Body of pancreas (tissue), 4 donors: ENCODE results near the gene HERC4. TPM values are rescaled to one million over a fixed set of nuclear protein-coding genes. Genes with fewer than 3 reads are reported as not detected.
A peak's percentile ranks its signal among the peaks of the same experiment; 100 is the strongest.

ENCODE experiments used
- ATAC-seq: fragments of 150-250 bp; one replicate; pipeline ENCODE4 v1.9.1; 2016
- DNase-seq, 4 donors: peaks; one replicate each; pipeline ENCODE4 v3.0.0-alpha.2; 2019
- H3K27ac ChIP-seq, 4 donors: fragments of 200-600 bp; sonication (generic); 1 replicate in 3 of 4; 2 replicates in 1 of 4; pipeline versions ENCODE4 v1.5.1 to v1.6.1; 2016 to 2019; ENCODE audit warnings: mild to moderate bottlenecking in 1 of 4, mixed read lengths in 1 of 4, moderate library complexity in 1 of 4
- H3K27me3 ChIP-seq, 2 donors: fragments of 200-600 bp; sonication (generic); one replicate each; pipeline ENCODE4 v1.6.0; 2016; ENCODE audit warnings: mild to moderate bottlenecking in 1 of 2
- H3K36me3 ChIP-seq, 2 donors: fragments of 200-600 bp; sonication (generic); replicated peaks in 1 of 2; 2 replicates each; pipeline ENCODE4 v1.5.1; 2016; ENCODE audit warnings: low read depth in 2 of 2; ENCODE audit not compliant: insufficient read depth in 1 of 2
- H3K4me1 ChIP-seq: fragments of 200-600 bp; sonication (generic); one replicate; pipeline ENCODE4 v1.6.0; 2016
- H3K4me3 ChIP-seq, 2 donors: fragments of 200-600 bp; sonication (generic); 1 replicate in 1 of 2; 2 replicates in 1 of 2; pipeline ENCODE4 v1.5.1; 2016 to 2019
- H3K9me3 ChIP-seq, 3 donors: fragments of 200-600 bp; sonication (generic); 1 replicate in 2 of 3; 2 replicates in 1 of 3; pipeline ENCODE4 v1.5.1; 2016
- CTCF ChIP-seq, 7 experiments: fragments of 450-650 bp in 4 of 7; fragments of 200-600 bp in 3 of 7; sonication (generic) in 3 of 7; IDR thresholded peaks; one replicate each; pipeline ENCODE4 v1.5.1; 2016 to 2019; ENCODE audit warnings: antibody characterized with exemption in 7 of 7
- POLR2A ChIP-seq, 3 donors: fragments of 450-650 bp; IDR thresholded peaks; one replicate each; pipeline ENCODE4 v1.6.1; 2016; ENCODE audit warnings: antibody characterized with exemption in 3 of 3, mild to moderate bottlenecking in 2 of 3
- WGBS, 2 donors: methylation state at CpG; one replicate each; pipeline ENCODE4 v1.1.5; 2017; 5-methylcytosine and 5-hydroxymethylcytosine counted together
- intact Hi-C: fragments of 100-400 bp; cut with DNase I; formaldehyde crosslinking; loops from one replicate; pipeline ENCODE4 v1.15.1; 2023
- total RNA-seq, 2 donors: library from RNA; depleted of rRNA; stranded (reverse); fragments of >200 nt; gene quantifications; one replicate each; pipeline ENCODE4 v1.1.0, GENCODE V29; 2016

Gene HERC4
- total RNA-seq, 2 donors from 2014 or later: 21.4 to 42.8 TPM

GRCh38 chr10:68103901-68104300, 28.8 kb upstream of the HERC4 start:
- Histone ChIP-seq H3K9me3 (no peaks in the 10 kb centered on the region), H3K27me3 (no peaks in the 10 kb centered on the region), H3K27ac (no peak overlapping the region), H3K4me1 (peaks cover 15% of the 10 kb centered on the region), H3K36me3 (no peaks in the 10 kb centered on the region), H3K4me3 (no peak overlapping the region)
- ATAC-seq (no peak), DNase-seq (no peak)
- intact Hi-C loops: no loop called here
- WGBS, 2 donors: 88 to 95% methylated on average over 3 of the region's 3 CpGs
- no peak for TF ChIP-seq CTCF (IDR thresholded peaks at IDR 0.05)
- no peak for TF ChIP-seq POLR2A (IDR thresholded peaks at IDR 0.05)

- H3K9me3 ChIP-seq: no peaks in the 10 kb centered on the region
- peaks cover 15% of the 10 kb centered on the region for H3K4me1 ChIP-seq
- TF ChIP-seq POLR2A (IDR thresholded peaks at IDR 0.05) (no peak), CTCF (IDR thresholded peaks at IDR 0.05) (no peak)
- ATAC-seq (no peak), DNase-seq (no peak)
- no peak overlapping the region for H3K4me3 ChIP-seq
- WGBS, 2 donors: 89 to 95% methylated on average over 4 of the region's 4 CpGs
- intact Hi-C loops: no loop called here
- no peak overlapping the region for H3K27ac ChIP-seq
- no peaks in the 10 kb centered on the region for H3K27me3 ChIP-seq
- no peaks in the 10 kb centered on the region for H3K36me3 ChIP-seq
These were observed 28.3 kb upstream of the HERC4 start for GRCh38 chr10:68103261-68103878.

GRCh38 chr10:68101066-68101465, 26.0 kb upstream of the HERC4 start:
- WGBS, 2 donors: 68 to 73% methylated on average over 2 of the region's 2 CpGs
- TF ChIP-seq CTCF (IDR thresholded peaks at IDR 0.05): no peak
- no peak for TF ChIP-seq POLR2A (IDR thresholded peaks at IDR 0.05)
- intact Hi-C loops: no loop called here
- no peak for DNase-seq
- no peak for ATAC-seq
- no peaks in the 10 kb centered on the region for H3K9me3 ChIP-seq
- H3K36me3 ChIP-seq: no peaks in the 10 kb centered on the region
- no peaks in the 10 kb centered on the region for H3K27me3 ChIP-seq
- no peak overlapping the region for H3K4me3 ChIP-seq
- H3K4me1 ChIP-seq: peaks cover 8% of the 10 kb centered on the region
- H3K27ac ChIP-seq: no peak overlapping the region

GRCh38 chr10:68099736-68100135, 24.7 kb upstream of the HERC4 start:
- no peaks in the 10 kb centered on the region for H3K27me3 ChIP-seq
- no peak for TF ChIP-seq CTCF (IDR thresholded peaks at IDR 0.05)
- no peak for TF ChIP-seq POLR2A (IDR thresholded peaks at IDR 0.05)
- no peaks in the 10 kb centered on the region for H3K9me3 ChIP-seq
- intact Hi-C loops: loop anchor here (10.0 kb wide), 1 partner anchor 45 kb away; no protein-coding TSS in a partner anchor
- no peaks in the 10 kb centered on the region for H3K36me3 ChIP-seq
- no peaks in the 10 kb centered on the region for H3K4me1 ChIP-seq
- no peak for DNase-seq
- no peak overlapping the region for H3K4me3 ChIP-seq
- no peak for ATAC-seq
- no peak overlapping the region for H3K27ac ChIP-seq
- WGBS, 2 donors: 95 to 96% methylated on average over 3 of the region's 3 CpGs

- intact Hi-C loops: loop anchor here (10.0 kb wide), 1 partner anchor 48 kb away; no protein-coding TSS in a partner anchor
- Histone ChIP-seq H3K9me3 (no peaks in the 10 kb centered on the region), H3K36me3 (no peaks in the 10 kb centered on the region), H3K4me1 (no peaks in the 10 kb centered on the region), H3K4me3 (no peak overlapping the region), H3K27ac (peak overlapping the region in 1 of 4 donors; percentile 25), H3K27me3 (no peaks in the 10 kb centered on the region)
- WGBS, 2 donors: 52 to 59% methylated on average over 4 of the region's 4 CpGs
- TF ChIP-seq POLR2A (IDR thresholded peaks at IDR 0.05) (no peak), CTCF (IDR thresholded peaks at IDR 0.05) (no peak)
- ATAC-seq (peak; percentile 89), DNase-seq (peak; percentile 37 to 85 (median 60))
These were observed 21.9 kb upstream of the HERC4 start for GRCh38 chr10:68096913-68097516.
